A172 (cell line): Measurements from ENCODE around the gene MYO18A. TPM values are rescaled to one million over a fixed set of nuclear protein-coding genes. Genes with fewer than 3 reads are reported as not detected.
A peak's percentile ranks its signal among the peaks of the same experiment; 100 is the strongest.

Experiments used
- DNase-seq: peaks from one replicate; pipeline ENCODE4 v3.0.0-alpha.2; 2015; ENCODE audit warnings: low spot score
- total RNA-seq: library from RNA; depleted of rRNA; stranded (reverse); fragments of >200 nt; shearing (Covaris generic); gene quantifications from 2 replicates; pipeline ENCODE4 v1.2.3, GENCODE V29; 2014

Gene MYO18A
- total RNA-seq, 1 experiment from 2014 or later = 35.8 TPM

- DNase-seq = peak; percentile 59
Measured at GRCh38 chr17:29084541-29085146, 95.6 kb downstream of the MYO18A start.

- DNase-seq = no peak
Measured at GRCh38 chr17:29080965-29081364, 99.2 kb downstream of the MYO18A start.

GRCh38 chr17:29080323-29080722, 99.9 kb downstream of the MYO18A start:
- DNase-seq = no peak

GRCh38 chr17:29079887-29080286, 100.3 kb downstream of the MYO18A start:
- DNase-seq = no peak

- no peak for DNase-seq
Measured at GRCh38 chr17:29079433-29079832, 100.8 kb downstream of the MYO18A start.

GRCh38 chr17:29078183-29079045, 101.8 kb downstream of the MYO18A start:
- DNase-seq = peak; percentile 70

GRCh38 chr17:29077320-29077719, 102.9 kb downstream of the MYO18A start:
- DNase-seq = no peak

GRCh38 chr17:29076722-29077121, 103.5 kb downstream of the MYO18A start:
- no peak for DNase-seq

GRCh38 chr17:29076087-29076486, 104.1 kb downstream of the MYO18A start:
- no peak for DNase-seq

GRCh38 chr17:29074488-29074887, 105.7 kb downstream of the MYO18A start:
- DNase-seq = no peak

- no peak for DNase-seq
Measured at GRCh38 chr17:29073520-29073919, 106.7 kb downstream of the MYO18A start.

- no peak for DNase-seq
Measured at GRCh38 chr17:29073045-29073444, 107.2 kb downstream of the MYO18A start.

GRCh38 chr17:29071303-29071702, 108.9 kb downstream of the MYO18A start:
- no peak for DNase-seq

GRCh38 chr17:29070781-29071180, 109.4 kb downstream of the MYO18A start:
- DNase-seq = no peak

- DNase-seq = no peak
Measured at GRCh38 chr17:29070308-29070707, 109.9 kb downstream of the MYO18A start.

- DNase-seq = no peak
Measured at GRCh38 chr17:29069526-29070041, 110.6 kb downstream of the MYO18A start.

- no peak for DNase-seq
Measured at GRCh38 chr17:29068818-29069217, 111.4 kb downstream of the MYO18A start.

- DNase-seq = no peak
Measured at GRCh38 chr17:29066606-29067005, 113.6 kb downstream of the MYO18A start.

GRCh38 chr17:29066047-29066446, 114.2 kb downstream of the MYO18A start:
- no peak for DNase-seq

- no peak for DNase-seq
Measured at GRCh38 chr17:29063992-29064391, 116.2 kb downstream of the MYO18A start.

- no peak for DNase-seq
Measured at GRCh38 chr17:29062215-29062614, 118.0 kb downstream of the MYO18A start.

GRCh38 chr17:29061036-29061435, 119.2 kb downstream of the MYO18A start:
- no peak for DNase-seq

- no peak for DNase-seq
Measured at GRCh38 chr17:29060475-29060874, 119.7 kb downstream of the MYO18A start.
